Measurements from ENCODE around the gene ADAT3.

The ADAT3 gene

DNA sequence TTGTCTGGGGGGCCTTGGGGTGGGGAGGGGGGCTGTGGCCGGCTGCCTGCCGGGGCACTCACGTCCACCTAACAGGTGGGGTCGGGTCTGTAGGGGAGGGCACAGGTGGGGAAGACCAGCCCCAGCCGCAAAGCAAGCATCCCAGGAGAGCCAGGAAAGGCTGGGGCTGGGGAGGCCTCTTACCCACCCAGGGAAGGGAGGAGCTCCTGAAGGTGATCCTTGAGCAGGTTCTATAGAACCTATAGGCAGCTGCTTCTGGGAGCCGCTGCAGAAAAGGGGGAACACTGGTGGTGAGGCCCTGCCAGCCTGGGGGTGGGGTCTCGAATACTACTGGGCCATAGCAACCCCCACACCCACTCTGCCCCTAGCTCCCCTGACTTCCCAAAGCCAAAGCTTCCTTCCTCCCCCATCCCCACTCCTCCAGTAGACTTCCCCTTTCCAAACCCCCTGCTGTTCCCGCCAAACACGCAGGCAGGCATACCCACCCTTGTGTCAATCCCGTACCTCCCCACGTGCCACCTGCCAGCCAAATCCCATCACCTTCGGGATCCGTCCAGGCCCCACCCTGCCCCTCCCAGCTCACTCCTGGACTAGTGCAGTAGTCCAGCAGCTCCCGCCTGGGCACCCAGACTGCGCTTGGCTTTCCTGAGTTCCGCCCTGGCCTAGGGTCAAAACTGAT, 47.4 kb upstream of the ADAT3 start:
- peak overlapping the region; percentile 82 for H3K27ac ChIP-seq (ENCODE audit: poor library complexity, severe bottlenecking)
- H3K9me3 ChIP-seq (ENCODE audit: severe bottlenecking): no peaks in the 10 kb centered on the region
- ATAC-seq (ENCODE audit: low read depth) (peak; percentile 9; the same call in 2 of the 3 replicates), DNase-seq (ENCODE audit: low spot score) (no peak)
- peaks cover 6% of the 10 kb centered on the region; the same call in 1 of the 2 replicates for H3K36me3 ChIP-seq (ENCODE audit: low read depth)
- H3K27me3 ChIP-seq (ENCODE audit: insufficient read depth, poor library complexity, severe bottlenecking): no peaks in the 10 kb centered on the region
- H3K4me1 ChIP-seq (ENCODE audit: insufficient read depth, poor library complexity, severe bottlenecking): peaks cover 40% of the 10 kb centered on the region
- TF ChIP-seq, protein P1, sequence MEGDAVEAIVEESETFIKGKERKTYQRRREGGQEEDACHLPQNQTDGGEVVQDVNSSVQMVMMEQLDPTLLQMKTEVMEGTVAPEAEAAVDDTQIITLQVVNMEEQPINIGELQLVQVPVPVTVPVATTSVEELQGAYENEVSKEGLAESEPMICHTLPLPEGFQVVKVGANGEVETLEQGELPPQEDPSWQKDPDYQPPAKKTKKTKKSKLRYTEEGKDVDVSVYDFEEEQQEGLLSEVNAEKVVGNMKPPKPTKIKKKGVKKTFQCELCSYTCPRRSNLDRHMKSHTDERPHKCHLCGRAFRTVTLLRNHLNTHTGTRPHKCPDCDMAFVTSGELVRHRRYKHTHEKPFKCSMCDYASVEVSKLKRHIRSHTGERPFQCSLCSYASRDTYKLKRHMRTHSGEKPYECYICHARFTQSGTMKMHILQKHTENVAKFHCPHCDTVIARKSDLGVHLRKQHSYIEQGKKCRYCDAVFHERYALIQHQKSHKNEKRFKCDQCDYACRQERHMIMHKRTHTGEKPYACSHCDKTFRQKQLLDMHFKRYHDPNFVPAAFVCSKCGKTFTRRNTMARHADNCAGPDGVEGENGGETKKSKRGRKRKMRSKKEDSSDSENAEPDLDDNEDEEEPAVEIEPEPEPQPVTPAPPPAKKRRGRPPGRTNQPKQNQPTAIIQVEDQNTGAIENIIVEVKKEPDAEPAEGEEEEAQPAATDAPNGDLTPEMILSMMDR (IDR thresholded peaks at IDR 0.05; ENCODE audit: poor library complexity, severe bottlenecking): no peak
- peak overlapping the region; percentile 31 for H3K4me3 ChIP-seq (ENCODE audit: severe bottlenecking)

DNA sequence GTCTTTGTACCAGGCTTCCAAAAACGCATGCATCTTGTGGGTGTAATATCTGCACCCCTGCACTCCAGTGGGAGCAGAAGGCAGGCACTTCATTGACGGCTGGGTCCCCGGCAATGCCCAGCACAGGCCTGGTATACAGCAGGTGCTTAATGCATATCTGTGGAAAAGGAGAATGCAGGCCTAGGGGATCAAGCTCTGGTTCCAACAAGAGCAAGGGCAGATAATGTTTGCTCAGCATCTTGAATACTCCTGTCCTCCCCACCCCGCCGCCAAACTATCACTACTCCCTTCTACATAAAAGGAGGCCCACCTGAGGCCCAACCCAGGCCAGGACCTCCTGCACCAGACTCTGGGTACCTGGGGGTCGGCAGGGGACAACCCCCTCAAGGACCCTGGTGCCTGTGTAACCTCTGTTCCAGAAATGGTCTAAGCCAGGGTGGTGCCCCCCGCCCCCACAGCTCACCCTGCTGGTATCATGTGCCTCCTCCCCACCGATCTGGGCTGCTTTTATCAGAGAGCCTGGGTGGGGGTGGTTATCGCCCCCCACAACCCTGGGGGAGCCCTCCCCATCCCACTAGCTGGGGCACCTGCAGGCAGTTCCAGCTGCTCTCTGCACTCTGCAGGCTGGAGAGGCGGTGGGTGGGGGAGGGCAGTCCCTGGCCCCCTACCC, 46.7 kb upstream of the ADAT3 start:
- Histone ChIP-seq H3K36me3 (ENCODE audit: low read depth) (peaks cover 6% of the 10 kb centered on the region; the same call in 1 of the 2 replicates), H3K4me3 (ENCODE audit: severe bottlenecking) (no peak overlapping the region), H3K9me3 (ENCODE audit: severe bottlenecking) (no peaks in the 10 kb centered on the region), H3K27me3 (ENCODE audit: insufficient read depth, poor library complexity, severe bottlenecking) (no peaks in the 10 kb centered on the region), H3K4me1 (ENCODE audit: insufficient read depth, poor library complexity, severe bottlenecking) (peaks cover 40% of the 10 kb centered on the region), H3K27ac (ENCODE audit: poor library complexity, severe bottlenecking) (peak overlapping the region; percentile 82)
- ATAC-seq (ENCODE audit: low read depth) (no peak), DNase-seq (ENCODE audit: low spot score) (no peak)
- TF ChIP-seq, protein P1 (IDR thresholded peaks at IDR 0.05; ENCODE audit: poor library complexity, severe bottlenecking): no peak

DNA sequence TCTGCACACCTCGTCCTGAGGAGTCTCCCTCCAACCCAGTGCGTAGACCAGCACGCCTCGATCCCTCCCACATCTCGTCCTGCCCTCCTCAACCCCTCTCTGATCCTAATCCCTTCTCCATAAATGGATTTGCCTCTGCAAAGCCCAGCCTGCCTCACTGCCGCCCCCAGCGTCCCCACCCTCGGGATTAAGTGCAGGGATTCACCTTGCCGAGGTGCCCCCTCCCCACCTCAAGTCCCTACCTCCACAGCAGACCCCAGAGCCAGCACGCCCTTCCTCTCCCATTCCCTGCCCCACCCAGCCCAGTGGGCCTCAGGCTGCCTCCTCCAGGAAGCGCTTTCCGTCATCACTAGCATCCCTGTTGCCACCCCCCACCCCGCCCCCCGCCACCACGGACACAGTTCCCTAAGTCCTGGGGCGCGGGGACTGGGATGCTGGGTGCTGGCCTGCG, 45.8 kb upstream of the ADAT3 start:
- no peak for ATAC-seq (ENCODE audit: low read depth)
- Histone ChIP-seq H3K4me1 (ENCODE audit: insufficient read depth, poor library complexity, severe bottlenecking) (peaks cover 40% of the 10 kb centered on the region), H3K27me3 (ENCODE audit: insufficient read depth, poor library complexity, severe bottlenecking) (no peaks in the 10 kb centered on the region), H3K9me3 (ENCODE audit: severe bottlenecking) (no peaks in the 10 kb centered on the region), H3K4me3 (ENCODE audit: severe bottlenecking) (no peak overlapping the region), H3K36me3 (ENCODE audit: low read depth) (no peaks in the 10 kb centered on the region), H3K27ac (ENCODE audit: poor library complexity, severe bottlenecking) (peak overlapping the region; percentile 82)
- TF ChIP-seq, protein P1 (IDR thresholded peaks at IDR 0.05; ENCODE audit: poor library complexity, severe bottlenecking): no peak
- DNase-seq (ENCODE audit: low spot score): no peak

DNA sequence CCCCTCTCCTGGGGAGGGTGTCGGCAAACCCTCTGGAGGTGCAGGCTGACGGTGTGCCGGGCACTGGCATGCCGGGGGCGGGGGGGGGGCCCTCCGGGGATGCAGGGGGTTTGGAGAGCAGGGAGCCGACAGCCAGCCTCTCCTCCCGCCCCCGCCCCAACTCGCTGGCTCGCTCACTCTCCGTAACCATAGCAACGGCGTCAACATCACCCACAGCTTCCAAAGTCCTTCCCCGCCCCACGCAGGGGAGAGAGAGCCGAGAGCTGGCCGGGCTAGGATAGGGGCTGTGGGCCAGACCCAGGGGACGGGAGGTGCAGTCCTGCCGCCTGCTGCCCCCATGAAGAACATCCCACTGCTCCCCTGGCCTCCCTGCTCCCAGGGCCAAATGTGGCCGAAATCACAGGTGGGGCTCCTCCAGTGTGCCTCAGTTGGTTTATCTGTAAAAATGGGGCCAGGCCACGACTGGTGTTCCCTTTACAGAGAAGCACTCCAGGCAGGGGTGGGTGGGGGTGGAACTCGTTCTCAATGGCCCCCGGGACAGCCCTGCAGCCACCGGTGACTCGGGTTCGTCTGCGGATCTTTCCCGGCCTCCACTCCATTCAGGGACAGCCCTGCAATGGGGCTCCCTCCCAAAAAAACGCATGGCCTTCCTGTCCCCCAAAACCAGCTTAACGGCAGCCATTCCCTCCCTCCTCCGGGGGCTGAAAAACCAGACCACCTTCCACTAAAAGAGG, 45.0 kb upstream of the ADAT3 start:
- TF ChIP-seq, protein P1 (IDR thresholded peaks at IDR 0.05; ENCODE audit: poor library complexity, severe bottlenecking): no peak
- DNase-seq (ENCODE audit: low spot score) (no peak), ATAC-seq (ENCODE audit: low read depth) (no peak)
- Histone ChIP-seq H3K27ac (ENCODE audit: poor library complexity, severe bottlenecking) (peak overlapping the region; percentile 82), H3K4me1 (ENCODE audit: insufficient read depth, poor library complexity, severe bottlenecking) (peaks cover 35% of the 10 kb centered on the region), H3K36me3 (ENCODE audit: low read depth) (no peaks in the 10 kb centered on the region), H3K9me3 (ENCODE audit: severe bottlenecking) (no peaks in the 10 kb centered on the region), H3K4me3 (ENCODE audit: severe bottlenecking) (peak overlapping the region; percentile 61), H3K27me3 (ENCODE audit: insufficient read depth, poor library complexity, severe bottlenecking) (no peaks in the 10 kb centered on the region)
